Sigmoid colon (tissue), 4 donors: Measurements from ENCODE around the gene DNAJC27.

Experiments used
- EP300 ChIP-seq, 4 donors: sonication (generic); formaldehyde crosslinking; IDR thresholded peaks; one replicate each; pipeline ENCODE4 v1.6.1; 2017; ENCODE audit warnings: antibody characterized with exemption in 4 of 4
- POLR2A ChIP-seq, 2 donors: fragments of 450-650 bp; IDR thresholded peaks; one replicate each; pipeline ENCODE4 v1.6.1; 2016; ENCODE audit warnings: antibody characterized with exemption in 2 of 2, mild to moderate bottlenecking in 2 of 2, moderate library complexity in 2 of 2
- POLR2AphosphoS5 ChIP-seq, 4 donors: sonication (generic); formaldehyde crosslinking; IDR thresholded peaks; one replicate each; pipeline ENCODE4 v1.6.1; 2017; ENCODE audit warnings: antibody characterized with exemption in 4 of 4
- TF ChIP-seq, protein P1 (sequence below), 4 experiments: fragments of 450-650 bp in 3 of 4; fragments of 200-600 bp in 1 of 4; IDR thresholded peaks; one replicate each; pipeline ENCODE4 v1.5.1; 2016 to 2019; ENCODE audit warnings: antibody characterized with exemption in 4 of 4, mild to moderate bottlenecking in 3 of 4, moderate library complexity in 2 of 4

DNA sequence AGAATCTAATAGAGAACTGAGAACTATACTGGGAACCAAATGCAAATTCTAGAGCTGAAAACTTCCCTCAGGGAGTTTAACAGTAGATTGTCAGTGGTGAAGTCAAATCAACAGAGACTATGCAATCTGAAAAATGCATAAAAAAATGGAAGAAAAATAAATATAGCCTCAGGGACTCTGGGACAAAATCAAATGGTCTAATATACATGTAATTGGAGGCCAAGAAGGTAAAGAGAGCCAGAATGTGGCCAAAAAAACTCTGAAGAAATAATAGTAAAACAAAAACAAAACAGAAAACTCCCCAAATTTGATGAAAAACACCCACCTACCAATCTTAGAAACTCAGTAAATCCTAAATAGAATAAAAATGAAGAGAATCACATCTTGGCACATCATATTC is 16.5 kb downstream of the DNAJC27 start:
- TF ChIP-seq, protein P1, sequence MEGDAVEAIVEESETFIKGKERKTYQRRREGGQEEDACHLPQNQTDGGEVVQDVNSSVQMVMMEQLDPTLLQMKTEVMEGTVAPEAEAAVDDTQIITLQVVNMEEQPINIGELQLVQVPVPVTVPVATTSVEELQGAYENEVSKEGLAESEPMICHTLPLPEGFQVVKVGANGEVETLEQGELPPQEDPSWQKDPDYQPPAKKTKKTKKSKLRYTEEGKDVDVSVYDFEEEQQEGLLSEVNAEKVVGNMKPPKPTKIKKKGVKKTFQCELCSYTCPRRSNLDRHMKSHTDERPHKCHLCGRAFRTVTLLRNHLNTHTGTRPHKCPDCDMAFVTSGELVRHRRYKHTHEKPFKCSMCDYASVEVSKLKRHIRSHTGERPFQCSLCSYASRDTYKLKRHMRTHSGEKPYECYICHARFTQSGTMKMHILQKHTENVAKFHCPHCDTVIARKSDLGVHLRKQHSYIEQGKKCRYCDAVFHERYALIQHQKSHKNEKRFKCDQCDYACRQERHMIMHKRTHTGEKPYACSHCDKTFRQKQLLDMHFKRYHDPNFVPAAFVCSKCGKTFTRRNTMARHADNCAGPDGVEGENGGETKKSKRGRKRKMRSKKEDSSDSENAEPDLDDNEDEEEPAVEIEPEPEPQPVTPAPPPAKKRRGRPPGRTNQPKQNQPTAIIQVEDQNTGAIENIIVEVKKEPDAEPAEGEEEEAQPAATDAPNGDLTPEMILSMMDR (IDR thresholded peaks at IDR 0.05): no peak
- TF ChIP-seq EP300 (IDR thresholded peaks at IDR 0.05): no peak
- TF ChIP-seq POLR2AphosphoS5 (IDR thresholded peaks at IDR 0.05): no peak
- TF ChIP-seq POLR2A (IDR thresholded peaks at IDR 0.05): no peak
